HPDE6-E6E7 (cell line): Measurements from ENCODE around the gene CCDC57.

Experiments used
- DNase-seq: peaks from one replicate; pipeline ENCODE4 v3.0.0; 2011; ENCODE audit warnings: missing footprints; ENCODE audit errors: extremely low spot score

The CCDC57 gene

DNA sequence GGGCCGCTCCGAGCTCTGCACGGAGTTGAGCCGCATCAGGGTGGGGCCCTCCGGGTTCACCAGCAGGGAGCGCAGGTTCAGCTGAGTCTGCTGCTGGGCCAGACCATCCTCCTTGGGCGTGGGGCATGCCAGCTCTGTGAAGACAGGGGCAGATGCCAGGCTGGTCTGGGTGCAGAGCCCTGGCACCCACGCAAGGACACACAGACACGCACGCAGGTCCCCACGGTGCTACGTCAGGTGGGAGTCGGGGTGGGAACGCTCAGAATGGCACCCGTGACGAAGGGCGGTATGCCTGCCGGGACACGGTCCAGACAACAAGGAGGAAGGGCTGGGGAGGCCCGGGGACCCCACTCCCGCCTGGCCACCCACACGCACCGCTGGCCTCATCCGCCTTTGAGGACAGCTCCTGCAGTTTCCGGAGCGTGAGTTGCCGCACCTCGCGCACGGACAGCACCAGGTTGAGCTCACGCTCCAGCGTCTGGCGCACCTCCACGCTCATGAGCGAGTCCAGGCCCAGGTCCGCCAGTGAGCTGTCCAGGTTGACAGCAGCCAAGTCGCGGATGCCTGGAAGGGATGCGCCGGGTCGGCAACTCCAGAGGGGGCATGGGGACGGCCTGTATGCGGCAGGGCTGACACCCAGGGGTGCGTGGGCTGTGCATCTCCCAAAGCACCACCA lies 131.7 kb downstream of the CCDC57 start:
- no peak for DNase-seq

DNA sequence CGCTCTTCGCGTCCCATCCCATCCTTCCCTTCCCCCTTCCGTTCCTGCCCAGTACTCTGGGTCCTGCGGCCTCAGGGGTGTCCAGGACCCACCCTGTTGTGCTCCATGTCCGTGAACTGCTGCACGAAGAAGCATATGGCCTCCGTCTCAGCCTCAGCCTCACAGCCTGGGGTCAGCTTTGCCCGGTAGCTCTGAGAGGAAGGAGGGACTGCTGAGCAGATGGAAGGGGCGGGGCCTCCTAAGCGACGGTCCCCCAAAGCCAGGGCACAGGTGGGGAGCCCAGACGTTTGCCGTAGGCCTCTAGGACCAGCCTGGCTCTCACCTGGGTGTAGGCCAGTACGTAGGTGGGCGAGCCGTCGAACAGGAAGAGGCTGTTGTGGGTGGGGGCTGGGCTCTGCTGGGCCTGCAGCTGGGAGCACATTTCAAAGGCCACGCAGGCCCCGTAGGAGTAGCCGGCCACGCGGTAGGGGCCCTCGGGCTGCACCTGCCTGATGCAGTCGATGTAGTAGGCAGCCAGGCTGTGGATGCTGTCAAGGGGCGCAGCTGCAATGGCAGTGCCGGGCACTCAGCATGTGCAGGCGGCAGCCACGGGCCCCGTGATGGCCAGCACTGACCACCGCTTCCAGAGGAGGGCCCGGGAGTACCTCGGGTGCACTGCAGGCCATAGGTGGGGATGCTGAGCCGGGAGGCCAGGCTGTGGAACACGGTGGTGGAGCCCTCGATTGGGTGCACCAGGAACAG lies 132.4 kb downstream of the CCDC57 start:
- no peak for DNase-seq

GRCh38 chr17:82079001-82079677 lies 133.5 kb downstream of the CCDC57 start:
- no peak for DNase-seq

DNA sequence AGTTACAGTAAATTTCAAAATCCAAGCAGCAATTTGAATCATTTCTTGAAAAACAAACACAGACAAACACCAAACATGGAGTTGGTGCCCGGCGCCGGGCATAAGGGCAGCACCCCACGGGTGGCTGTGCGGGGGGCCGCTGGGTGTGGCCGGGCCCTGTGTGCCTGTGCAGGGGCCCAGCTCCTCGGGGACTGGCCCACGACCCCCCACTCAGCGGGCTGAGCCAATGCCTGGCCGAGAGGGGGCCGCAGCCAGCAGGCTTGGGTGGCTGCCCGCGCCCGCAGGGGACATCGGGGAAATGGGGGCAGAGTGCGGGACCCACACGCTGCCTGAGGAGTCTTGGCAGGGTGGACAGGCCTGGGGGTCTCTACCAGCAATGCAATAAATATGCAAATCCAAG lies 134.2 kb downstream of the CCDC57 start:
- DNase-seq, result no peak

DNA sequence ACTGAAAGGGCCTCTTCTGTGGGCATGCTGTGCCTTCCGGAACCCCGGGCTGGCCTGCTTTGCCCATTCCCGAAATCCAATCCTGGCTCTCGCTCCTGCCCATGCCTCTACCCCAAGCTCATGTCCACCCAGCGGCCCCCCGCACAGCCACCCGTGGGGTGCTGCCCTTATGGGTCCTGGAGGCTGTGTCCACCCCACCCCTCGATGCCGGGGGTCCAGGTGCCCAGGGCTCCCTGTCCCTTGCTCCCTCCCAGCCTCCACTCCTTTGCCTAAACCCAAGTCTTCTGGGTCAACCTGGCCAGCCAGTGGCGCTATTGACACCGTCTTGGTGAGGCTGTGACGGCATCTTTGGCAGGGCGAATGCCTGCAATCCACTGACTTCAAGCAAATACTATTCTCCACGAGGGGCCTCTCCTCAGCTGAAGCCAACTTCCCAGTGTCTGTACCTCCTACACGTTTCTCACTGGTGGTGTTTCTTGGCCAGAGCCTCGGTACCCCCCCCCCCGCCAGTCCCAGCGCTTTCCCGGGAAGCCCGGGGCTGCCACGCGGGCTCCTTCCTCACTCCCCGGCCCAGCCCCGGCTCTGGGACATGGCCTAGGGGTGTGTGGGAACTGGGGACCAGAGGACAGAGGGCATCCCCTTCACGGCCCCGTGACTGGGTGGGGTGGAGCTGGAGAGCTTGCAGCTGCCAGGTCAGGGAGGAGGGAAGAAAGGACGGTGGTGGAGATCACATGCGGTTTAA lies 134.9 kb downstream of the CCDC57 start:
- no peak for DNase-seq

DNA sequence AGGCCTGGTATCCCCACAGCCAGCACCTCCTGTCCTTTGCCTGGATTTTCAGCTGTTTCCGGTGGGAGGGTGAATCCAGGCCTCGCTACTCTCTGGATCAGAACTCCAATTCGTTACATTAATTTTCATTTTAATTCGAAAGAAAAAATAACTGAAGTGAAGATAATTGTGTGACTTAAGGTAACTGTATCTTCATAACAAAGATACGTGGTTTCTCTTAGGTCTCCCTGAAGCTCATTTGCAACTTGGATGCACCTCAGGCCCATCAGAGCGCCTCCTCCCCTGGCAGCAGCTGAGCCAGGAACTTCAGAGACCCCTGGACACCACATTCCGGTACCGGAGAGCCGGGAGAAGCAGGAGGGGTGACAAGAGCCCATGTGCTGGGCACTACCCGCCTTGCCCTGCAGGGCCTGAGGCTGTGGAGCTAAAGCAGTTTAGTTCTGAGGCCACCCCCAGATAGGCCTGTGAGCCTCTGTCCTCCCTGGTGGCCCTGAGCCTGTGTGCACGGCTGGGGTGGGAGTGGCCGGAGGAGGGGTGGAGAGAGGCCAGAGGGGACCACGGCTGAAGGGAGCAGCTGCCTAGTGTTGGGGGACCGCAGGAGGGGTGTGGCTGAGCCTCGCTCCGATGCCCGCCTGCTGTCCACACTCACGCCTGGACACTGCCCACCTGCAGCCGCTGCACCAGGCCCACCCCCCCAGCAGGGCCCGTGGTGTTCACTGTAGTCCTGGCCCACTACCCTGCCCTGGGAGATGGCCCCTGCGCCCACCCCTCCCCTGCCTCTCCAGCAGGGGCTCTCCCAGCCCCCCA lies 135.7 kb downstream of the CCDC57 start:
- no peak for DNase-seq

DNA sequence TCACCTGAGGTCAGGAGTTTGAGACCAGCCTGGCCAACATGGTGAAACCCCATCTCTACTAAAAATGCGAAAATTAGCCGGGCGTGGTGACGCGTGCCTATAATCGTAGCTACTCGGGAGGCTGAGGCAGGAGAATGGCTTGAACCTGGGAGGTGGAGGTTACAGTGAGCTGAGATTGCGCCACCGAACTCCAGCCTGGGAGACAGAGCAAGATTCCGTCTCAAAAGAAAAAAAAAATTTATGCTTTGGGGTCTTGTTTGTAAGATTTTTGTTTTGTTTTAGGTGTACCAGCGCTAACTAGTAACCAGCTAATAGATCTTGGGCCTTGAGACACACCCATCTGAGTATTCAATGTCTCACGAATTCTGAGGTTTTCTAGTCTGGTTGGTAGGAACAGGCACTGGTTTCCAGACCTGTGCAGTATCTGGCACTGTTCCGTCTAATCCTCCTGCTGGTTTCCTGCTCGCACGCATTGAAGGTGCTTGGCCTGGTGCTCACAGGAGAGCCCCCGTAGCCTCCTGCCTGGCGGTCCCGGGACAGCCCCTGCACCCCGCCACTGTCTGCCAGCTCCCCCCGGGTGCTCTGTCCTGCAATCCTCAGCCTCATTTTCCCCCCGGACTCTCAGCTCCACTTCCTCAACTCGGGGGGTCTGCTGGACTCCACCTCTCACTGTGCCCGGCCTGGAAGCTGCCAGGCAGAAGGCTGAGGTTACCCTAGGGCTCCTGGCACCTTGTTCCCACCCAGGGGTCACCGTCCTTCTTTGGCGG lies 136.4 kb downstream of the CCDC57 start:
- DNase-seq, result no peak

- DNase-seq, result peak; percentile 29
These were observed 139.2 kb downstream of the CCDC57 start for GRCh38 chr17:82073446-82073845.

DNA sequence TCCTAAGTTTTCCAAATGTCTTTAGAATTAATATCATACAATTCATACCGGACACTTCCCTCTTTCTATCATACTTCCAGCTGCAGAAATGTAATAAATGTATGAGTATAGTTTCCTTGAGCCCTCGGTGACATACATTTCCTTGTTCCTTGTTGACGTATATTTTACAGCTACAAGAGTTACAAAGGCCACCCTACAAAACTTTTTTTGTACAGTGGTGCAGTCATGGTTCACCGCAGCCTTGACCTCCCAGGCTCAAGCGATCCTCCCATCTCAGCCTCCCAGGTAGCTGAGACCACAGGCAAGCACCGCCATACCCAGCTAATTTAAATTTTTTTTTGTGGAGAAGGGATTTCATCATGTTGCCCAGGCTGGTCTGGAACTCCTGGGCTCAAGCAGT lies 139.8 kb downstream of the CCDC57 start:
- DNase-seq, result no peak

GRCh38 chr17:82070611-82071010 lies 142.0 kb downstream of the CCDC57 start:
- no peak for DNase-seq

GRCh38 chr17:82065638-82066303 lies 146.9 kb downstream of the CCDC57 start, which contains the start of gene DUS1L:
TSS of gene DUS1L (minus strand) at chr17:82065804. CDS start at chr17:82065059, 745 bp downstream.
- DNase-seq, result peak; percentile 54

- DNase-seq, result peak; percentile 33
These were observed 147.4 kb downstream of the CCDC57 start for GRCh38 chr17:82065193-82065637.

DNA sequence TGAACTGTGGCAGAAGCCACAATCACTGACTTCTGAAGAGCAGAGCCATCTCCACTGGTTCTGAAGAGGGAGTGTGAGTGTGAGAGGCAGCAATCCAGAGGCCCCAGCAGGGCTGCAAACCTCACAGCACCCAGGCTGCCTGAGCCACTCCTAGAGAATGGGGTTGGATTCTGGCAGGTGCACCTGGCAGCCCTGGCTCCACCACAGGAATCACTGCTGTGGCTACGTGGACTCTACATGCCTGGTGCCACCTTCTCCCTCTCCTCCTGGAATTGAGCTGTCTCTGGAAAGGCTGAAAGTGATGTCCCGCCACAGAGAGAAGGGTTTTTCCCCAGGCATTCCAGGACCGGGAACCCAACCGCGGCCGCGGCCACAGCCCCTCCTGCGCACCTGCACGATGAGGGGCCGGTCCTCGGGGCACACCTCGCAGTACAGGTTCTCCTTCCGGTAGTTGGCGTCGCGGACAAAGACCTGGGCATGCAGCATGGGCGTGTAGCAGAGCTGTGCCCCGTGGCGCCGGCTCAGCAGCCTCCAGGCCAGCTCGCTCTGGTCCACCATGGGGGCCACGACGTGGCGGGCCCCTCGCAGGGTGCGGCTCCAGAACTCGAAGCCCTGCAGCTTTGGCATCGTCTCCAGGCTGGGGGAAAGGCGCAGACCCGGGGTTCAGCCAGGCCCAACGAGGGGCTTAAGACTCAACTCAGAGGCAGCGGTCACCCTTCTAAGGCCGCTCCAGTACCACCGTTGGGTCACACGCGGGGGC lies 148.0 kb downstream of the CCDC57 start:
- peak; percentile 57 for DNase-seq

DNA sequence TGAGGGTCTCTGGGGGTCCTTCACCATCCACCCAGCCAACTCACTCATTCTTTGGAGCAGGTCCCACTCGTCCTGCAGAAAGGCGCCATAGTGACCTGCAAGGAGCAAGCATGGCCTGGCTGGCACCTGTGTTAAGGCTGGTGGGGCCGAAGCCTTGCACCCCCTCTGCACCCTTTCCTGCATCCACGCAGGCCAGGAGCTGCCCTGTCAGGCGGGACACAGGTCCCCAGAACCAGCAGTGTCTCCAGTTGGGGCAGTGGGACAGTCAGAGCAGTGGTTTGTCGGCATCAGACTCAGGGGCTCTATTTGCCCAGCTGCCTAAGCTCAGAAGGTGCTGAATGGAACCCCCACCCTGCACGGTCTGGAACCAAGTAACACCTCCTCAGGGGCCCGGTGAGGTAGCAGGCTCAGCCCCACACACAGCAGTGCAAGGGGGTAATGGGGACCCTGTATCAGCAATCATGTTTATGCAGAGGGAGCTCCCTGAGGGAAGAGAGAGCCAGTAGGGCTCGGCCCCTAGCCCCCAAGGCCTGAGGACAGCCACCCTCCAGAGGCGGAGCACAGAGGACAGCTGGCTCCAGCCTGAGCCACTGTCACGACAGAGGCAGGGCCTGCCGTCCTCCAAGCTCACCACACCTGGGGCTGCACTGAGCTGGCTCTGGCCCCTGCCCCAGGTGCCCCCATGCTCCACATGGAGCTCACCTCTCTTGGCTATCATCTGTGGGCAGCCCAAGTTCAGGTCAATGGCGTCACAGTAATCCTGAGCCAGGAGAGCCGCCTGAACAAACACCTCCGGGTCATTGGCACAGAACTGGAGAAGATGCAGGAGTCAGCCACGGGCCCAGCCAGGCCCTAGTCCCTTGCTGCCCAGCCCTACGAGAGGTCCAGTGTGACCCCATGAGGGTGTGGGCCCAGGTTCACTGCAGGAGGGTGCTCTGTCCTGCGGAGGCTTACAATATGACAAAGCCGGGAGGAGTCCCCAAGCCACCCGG lies 148.9 kb downstream of the CCDC57 start:
- no peak for DNase-seq

DNA sequence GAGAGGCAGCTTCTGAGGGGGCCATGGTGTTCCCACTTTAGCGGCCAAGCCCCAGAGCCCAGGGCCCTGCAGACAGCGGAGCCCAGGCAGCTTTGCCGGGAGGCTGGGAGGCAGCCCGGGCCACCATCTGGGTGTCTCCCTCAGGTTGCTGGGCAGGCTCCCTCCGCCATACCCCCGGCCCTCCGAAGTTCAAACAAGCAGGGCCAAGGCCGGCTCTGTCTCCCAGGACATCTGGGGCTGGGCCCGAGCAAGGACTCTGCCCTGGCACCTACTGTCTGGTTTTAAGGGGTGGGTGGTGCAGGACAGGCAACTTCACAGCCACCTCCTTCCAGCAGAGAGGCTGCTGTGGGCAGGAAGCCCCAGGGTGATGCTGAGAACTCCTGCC lies 149.7 kb downstream of the CCDC57 start:
- no peak for DNase-seq

DNA sequence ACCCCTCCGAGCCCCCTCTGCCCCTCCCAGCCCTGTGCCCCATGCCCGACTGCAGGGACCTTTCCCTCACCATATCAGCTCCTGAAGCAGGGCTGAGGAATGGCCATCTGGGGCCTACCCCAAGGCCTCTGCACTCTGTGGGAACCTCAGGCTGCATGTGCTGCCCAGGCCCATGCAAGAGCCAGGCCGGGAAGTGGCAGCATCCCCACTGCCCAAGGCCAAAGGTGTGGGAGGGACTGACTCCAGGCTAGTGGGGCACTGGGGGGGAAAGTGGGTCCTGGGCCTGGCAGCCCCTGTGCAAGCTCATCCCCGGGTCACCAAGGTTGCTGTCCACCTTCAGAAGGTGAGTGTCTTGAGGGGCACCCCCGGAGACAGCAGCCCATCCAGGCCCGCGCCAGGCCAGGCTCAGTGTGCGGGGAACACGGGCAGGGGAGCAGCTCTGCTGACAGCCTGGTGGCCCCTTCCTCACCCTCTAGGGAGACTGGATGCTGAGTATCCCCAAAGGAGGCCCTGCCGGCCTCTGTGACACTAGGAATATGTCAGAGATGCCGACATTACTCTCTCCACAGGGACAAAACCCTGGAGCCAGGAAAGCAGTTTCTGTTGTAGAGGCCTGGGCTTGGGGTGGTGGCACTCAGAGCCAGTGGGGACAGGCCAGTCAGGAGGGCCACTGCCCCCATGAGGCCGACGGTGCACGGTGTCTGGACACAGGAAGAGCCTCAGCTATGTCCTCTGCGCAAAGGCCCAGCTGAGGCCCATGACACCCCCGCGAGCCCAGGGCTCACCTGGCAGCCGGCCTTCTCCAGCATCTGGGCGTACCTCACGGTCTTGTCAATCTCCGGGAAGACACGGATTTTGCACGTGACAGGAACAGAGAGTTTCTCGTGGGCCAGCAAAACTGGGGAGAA lies 150.3 kb downstream of the CCDC57 start:
- DNase-seq, result no peak
